ENCODE data around the gene RAD51B. TPM values are rescaled to one million over a fixed set of nuclear protein-coding genes. Genes with fewer than 3 reads are reported as not detected.
A peak's percentile ranks its signal among the peaks of the same experiment; 100 is the strongest.

Gene RAD51B
- polyA plus RNA-seq, 1 experiment: 6.6 TPM

DNA sequence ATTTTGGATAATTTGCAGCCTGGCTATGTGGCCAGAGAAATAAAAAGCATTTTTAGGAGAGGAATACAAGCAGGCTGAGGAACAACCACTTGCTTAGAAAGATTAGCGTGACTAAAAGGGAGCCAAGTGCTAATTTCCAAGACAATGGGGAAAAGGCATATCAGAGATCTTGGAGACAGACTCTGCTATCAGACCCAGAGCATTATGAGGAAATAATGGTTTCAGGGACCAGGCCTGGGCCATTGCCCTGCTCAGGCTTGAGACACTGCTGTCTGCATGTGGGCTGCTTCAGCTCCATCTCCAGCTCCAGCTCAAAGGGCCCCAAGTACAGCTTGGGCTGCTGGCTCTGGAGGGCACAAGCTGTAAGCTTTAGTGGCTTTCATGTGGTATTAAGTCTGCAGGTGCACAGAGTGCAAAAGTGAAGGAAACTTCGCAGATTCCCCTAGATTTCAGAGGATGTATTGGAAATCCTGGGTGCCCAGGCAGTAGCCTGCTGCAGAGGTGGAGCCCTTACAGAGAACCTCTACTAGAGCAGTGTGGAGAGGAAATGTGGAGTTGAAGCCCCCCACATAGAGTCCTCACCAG lies 524.0 kb downstream of the RAD51B start:
- Histone ChIP-seq H3K9me3 (ENCODE audit: control insufficient read depth, insufficient read depth, low read length) (no peaks in the 10 kb centered on the region), H3K27me3 (ENCODE audit: control insufficient read depth, insufficient read depth, low read length) (no peaks in the 10 kb centered on the region), H3K27ac (ENCODE audit: low read depth, low read length) (no peak overlapping the region), H3K4me3 (ENCODE audit: low read depth, low read length) (no peak overlapping the region)
- POLR2A ChIA-PET: no interaction called here
- no peak for DNase-seq (ENCODE audit: low read depth, low spot score)
- CTCF ChIA-PET: interaction anchor here (0.6 kb wide), 1 partner anchor 134 kb away, joined by 5 read pairs; no protein-coding TSS in a partner anchor
- TF ChIP-seq, protein P1, sequence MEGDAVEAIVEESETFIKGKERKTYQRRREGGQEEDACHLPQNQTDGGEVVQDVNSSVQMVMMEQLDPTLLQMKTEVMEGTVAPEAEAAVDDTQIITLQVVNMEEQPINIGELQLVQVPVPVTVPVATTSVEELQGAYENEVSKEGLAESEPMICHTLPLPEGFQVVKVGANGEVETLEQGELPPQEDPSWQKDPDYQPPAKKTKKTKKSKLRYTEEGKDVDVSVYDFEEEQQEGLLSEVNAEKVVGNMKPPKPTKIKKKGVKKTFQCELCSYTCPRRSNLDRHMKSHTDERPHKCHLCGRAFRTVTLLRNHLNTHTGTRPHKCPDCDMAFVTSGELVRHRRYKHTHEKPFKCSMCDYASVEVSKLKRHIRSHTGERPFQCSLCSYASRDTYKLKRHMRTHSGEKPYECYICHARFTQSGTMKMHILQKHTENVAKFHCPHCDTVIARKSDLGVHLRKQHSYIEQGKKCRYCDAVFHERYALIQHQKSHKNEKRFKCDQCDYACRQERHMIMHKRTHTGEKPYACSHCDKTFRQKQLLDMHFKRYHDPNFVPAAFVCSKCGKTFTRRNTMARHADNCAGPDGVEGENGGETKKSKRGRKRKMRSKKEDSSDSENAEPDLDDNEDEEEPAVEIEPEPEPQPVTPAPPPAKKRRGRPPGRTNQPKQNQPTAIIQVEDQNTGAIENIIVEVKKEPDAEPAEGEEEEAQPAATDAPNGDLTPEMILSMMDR (IDR thresholded peaks at IDR 0.05; ENCODE audit: low read depth, low read length): no peak

DNA sequence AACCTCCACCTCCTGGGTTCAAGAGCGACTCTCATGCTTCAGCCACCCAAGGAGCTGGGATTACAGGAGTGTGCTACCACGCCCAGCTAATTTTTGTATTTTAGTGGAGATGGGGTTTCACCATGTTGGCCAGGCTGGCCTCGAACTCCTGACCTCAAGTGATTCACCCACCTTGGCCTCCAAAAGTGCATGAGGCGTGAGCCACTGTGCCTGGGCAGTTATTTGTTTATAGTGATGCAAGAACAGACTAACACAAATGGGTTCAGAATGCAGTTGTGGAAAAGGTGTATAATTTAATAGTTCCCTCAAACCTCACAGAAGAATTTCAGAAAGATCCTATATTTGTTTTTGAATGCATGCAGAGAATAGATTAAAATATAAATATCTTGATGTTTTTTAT lies 526.2 kb downstream of the RAD51B start:
- no peaks in the 10 kb centered on the region for H3K9me3 ChIP-seq (ENCODE audit: control insufficient read depth, insufficient read depth, low read length)
- no peaks in the 10 kb centered on the region for H3K27me3 ChIP-seq (ENCODE audit: control insufficient read depth, insufficient read depth, low read length)
- H3K4me3 ChIP-seq (ENCODE audit: low read depth, low read length): no peak overlapping the region
- DNase-seq (ENCODE audit: low read depth, low spot score): no peak
- CTCF ChIA-PET: interaction anchor here (0.7 kb wide), 1 partner anchor 28 kb away, joined by 5 read pairs; no protein-coding TSS in a partner anchor
- TF ChIP-seq, protein P1 (IDR thresholded peaks at IDR 0.05; ENCODE audit: low read depth, low read length): no peak
- POLR2A ChIA-PET: interaction anchor here (0.6 kb wide), 1 partner anchor 258 kb away, joined by 4 read pairs; no protein-coding TSS in a partner anchor
- no peak overlapping the region for H3K27ac ChIP-seq (ENCODE audit: low read depth, low read length)

DNA sequence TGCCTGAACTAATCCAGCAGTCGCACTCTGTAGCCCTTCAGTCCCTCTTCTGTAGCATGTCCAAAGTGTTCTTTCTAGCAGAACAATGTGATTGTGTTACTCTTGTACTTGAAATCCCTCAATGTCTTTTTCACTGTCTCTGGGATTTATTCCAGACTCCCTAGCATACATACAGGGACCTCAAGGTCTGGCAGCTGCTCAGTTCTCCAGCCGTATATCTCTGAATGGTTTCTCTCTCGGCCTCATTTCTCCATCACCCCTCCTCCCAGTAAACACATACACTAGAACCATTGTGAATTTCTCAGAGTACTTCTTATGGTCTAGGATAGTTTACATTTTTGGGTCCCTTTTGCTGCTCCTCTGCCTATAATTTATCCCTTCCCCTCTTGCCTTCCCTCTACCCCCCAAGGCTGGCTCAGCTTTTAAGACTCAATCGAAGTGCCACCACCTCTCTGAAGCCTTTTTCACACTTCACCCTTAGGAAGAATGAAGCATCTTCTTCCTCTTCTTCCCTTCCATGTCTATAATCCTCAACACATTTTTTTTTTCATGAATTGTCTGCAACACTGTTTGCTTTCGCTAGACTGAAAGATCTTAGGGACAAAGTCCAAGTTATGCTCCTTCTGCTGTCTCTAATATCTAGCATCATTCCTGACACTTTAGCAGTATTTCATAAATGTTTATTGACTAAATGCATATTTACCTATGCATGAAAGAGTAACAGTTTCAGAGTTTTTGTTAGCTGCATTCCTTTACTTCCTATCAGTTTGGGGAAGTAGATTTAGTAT lies 527.2 kb downstream of the RAD51B start:
- no peaks in the 10 kb centered on the region for H3K9me3 ChIP-seq (ENCODE audit: control insufficient read depth, insufficient read depth, low read length)
- no peak for DNase-seq (ENCODE audit: low read depth, low spot score)
- H3K27me3 ChIP-seq (ENCODE audit: control insufficient read depth, insufficient read depth, low read length): no peaks in the 10 kb centered on the region
- ChIA-PET POLR2A (no interaction called here), CTCF (no interaction called here)
- no peak overlapping the region for H3K4me3 ChIP-seq (ENCODE audit: low read depth, low read length)
- no peak overlapping the region for H3K27ac ChIP-seq (ENCODE audit: low read depth, low read length)
- TF ChIP-seq, protein P1 (IDR thresholded peaks at IDR 0.05; ENCODE audit: low read depth, low read length): no peak

DNA sequence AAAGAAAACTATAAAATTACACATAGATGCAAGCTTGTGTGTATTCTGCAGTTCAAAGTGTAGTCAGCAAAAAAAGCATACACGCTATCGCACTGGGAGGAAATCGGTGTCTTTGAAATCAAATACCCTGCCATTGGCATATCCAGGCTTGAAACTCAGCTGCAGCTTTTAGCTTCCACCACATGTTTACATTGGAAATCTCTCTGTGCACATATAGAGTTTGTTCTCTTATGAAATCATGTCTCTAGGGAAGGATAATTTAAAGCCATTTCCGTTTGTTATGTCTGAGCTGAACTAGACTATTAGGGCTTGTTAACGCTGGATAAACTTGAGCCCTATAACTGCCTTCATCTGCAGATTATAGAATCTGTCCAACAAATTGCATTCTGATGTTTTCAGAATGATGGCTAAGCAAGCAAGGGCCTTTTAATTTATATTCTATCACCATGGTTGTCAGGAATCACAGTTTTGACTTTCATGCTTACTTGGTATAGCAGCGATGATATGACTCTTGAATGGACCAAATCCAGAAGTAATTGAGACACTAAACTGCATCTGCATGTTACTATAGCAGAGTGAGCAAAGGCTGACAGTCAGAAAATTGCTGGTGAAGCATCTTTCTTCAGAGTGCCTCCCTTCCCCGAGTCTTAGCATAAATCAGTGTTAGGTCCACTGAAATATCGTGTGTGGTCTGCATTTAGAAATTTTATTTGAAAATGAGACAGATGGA lies 530.5 kb downstream of the RAD51B start:
- CTCF ChIA-PET: no interaction called here

More for the DNA sequence above, 530.5 kb downstream of the RAD51B start:
- Histone ChIP-seq H3K27ac (ENCODE audit: low read depth, low read length) (no peak overlapping the region), H3K4me3 (ENCODE audit: low read depth, low read length) (no peak overlapping the region), H3K27me3 (ENCODE audit: control insufficient read depth, insufficient read depth, low read length) (no peaks in the 10 kb centered on the region), H3K9me3 (ENCODE audit: control insufficient read depth, insufficient read depth, low read length) (no peaks in the 10 kb centered on the region)
- POLR2A ChIA-PET: interaction anchor here (0.7 to 0.9 kb wide), 3 partner anchors 15 to 56 kb away, joined by 3 to 5 read pairs (median 3); no protein-coding TSS in a partner anchor
- TF ChIP-seq, protein P1 (IDR thresholded peaks at IDR 0.05; ENCODE audit: low read depth, low read length): peak; percentile 22; the same call in 1 of the 2 replicates
- peak; percentile 81 for DNase-seq (ENCODE audit: low read depth, low spot score)

Measured in AG04450 (cell line).